OCI-LY7 (cell line): ENCODE results near the gene PRX. TPM values are rescaled to one million over a fixed set of nuclear protein-coding genes. Genes with fewer than 3 reads are reported as not detected.
A peak's percentile ranks its signal among the peaks of the same experiment; 100 is the strongest.

Source experiments
- BruUV-seq: library from RNA; stranded (reverse); fragments of 400-500 nt; replicated peaks from 2 replicates; lab custom pipeline; 2021; lab: Mats Ljungman, UMichigan
- CTCF ChIA-PET: fragments of 300-600 bp; sonication (Branson Sonifier 250); formaldehyde crosslinking; loops from one replicate; lab custom pipeline; 2022; ENCODE audit warnings: antibody characterized with exemption; ENCODE audit not compliant: unreplicated experiment; lab: Charles Lee
- POLR2A ChIA-PET: fragments of 300-600 bp; sonication (Branson Sonifier 250); formaldehyde crosslinking; loops from one replicate; lab custom pipeline; 2022; ENCODE audit warnings: antibody characterized with exemption; lab: Charles Lee
- DNase-seq: peaks from one replicate; pipeline ENCODE4 v3.0.0-alpha.2; 2015; ENCODE audit warnings: low spot score
- H2AFZ ChIP-seq: fragments of 200-600 bp; sonication (generic), shearing (Covaris generic); 2 replicates; pipeline ENCODE4 v1.6.1; 2014; ENCODE audit warnings: mild to moderate bottlenecking, antibody characterized with exemption, low read length, moderate library complexity
- H3K27ac ChIP-seq: fragments of 200-600 bp; sonication (generic); 2 replicates; pipeline ENCODE4 v1.5.1; 2014; ENCODE audit warnings: mixed run types, low read depth, mild to moderate bottlenecking, moderate library complexity, low read length, inconsistent platforms; ENCODE audit not compliant: poor library complexity, severe bottlenecking
- H3K36me3 ChIP-seq: fragments of 200-600 bp; sonication (generic); 2 replicates; pipeline ENCODE4 v1.6.1; 2014; ENCODE audit warnings: mild to moderate bottlenecking, antibody characterized with exemption, low read length, moderate library complexity, mixed read lengths; ENCODE audit not compliant: insufficient read depth
- H3K4me1 ChIP-seq: fragments of 200-600 bp; sonication (generic); 2 replicates; pipeline ENCODE4 v1.5.1; 2014; ENCODE audit warnings: mild to moderate bottlenecking, low read length; ENCODE audit not compliant: insufficient read depth, poor library complexity, severe bottlenecking
- H3K4me2 ChIP-seq: fragments of 200-600 bp; sonication (generic); 2 replicates; pipeline ENCODE4 v1.6.1; 2014; ENCODE audit warnings: mild to moderate bottlenecking, low read length
- H3K4me3 ChIP-seq: fragments of 200-600 bp; sonication (generic); 2 replicates; pipeline ENCODE4 v1.5.1; 2014; ENCODE audit warnings: mild to moderate bottlenecking, low read depth, low read length; ENCODE audit not compliant: poor library complexity, severe bottlenecking
- H3K79me2 ChIP-seq: fragments of 200-600 bp; sonication (generic); 2 replicates; pipeline ENCODE4 v1.6.1; 2016; ENCODE audit warnings: low read depth, mild to moderate bottlenecking, low read length, moderate library complexity, mixed read lengths; ENCODE audit not compliant: insufficient read depth
- H3K9me2 ChIP-seq: fragments of 200-600 bp; sonication (generic); 2 replicates; pipeline ENCODE4 v1.6.1; 2016; ENCODE audit warnings: mild to moderate bottlenecking, low read length, mixed read lengths; ENCODE audit not compliant: insufficient read depth
- H3K9me3 ChIP-seq: fragments of 200-600 bp; sonication (generic); 2 replicates; pipeline ENCODE4 v1.6.1; 2014; ENCODE audit warnings: mild to moderate bottlenecking, mixed run types, low read length, mixed read lengths
- H4K20me1 ChIP-seq: fragments of 200-600 bp; sonication (generic); 2 replicates; pipeline ENCODE4 v1.6.1; 2014; ENCODE audit warnings: mild to moderate bottlenecking, antibody characterized with exemption, low read length, moderate library complexity, mixed read lengths; ENCODE audit not compliant: insufficient read depth
- EZH2phosphoT487 ChIP-seq: fragments of 200-600 bp; sonication (generic); IDR thresholded peaks from 2 replicates; pipeline ENCODE4 v1.6.1; 2018; ENCODE audit warnings: low read depth, borderline replicate concordance, mild to moderate bottlenecking, mixed run types, antibody characterized with exemption, low read length, moderate library complexity, mixed read lengths
- intact Hi-C: fragments of 100-400 bp; cut with micrococcal nuclease; formaldehyde crosslinking; loops from one replicate; pipeline ENCODE4 v1.10.0; 2022; ENCODE audit not compliant: unreplicated experiment
- total RNA-seq, 2 experiments: library from RNA; depleted of rRNA in 1 of 2; stranded (reverse); fragments of >200 nt in 1 of 2; shearing (Covaris generic) in 1 of 2; gene quantifications; 2 replicates each; pipeline ENCODE4 v1.2.3, GENCODE V29; 2014 to 2022
- TF ChIP-seq, protein P1 (sequence below): fragments of 200-600 bp; sonication (generic); conservative IDR thresholded peaks from 2 replicates; pipeline ENCODE4 v1.5.1; 2014; ENCODE audit warnings: mild to moderate bottlenecking, antibody characterized with exemption, low read length, moderate library complexity, mixed read lengths

PRX gene
- total RNA-seq, 2 experiments from 2014 or later, result 2.2 to 4.9 TPM

DNA sequence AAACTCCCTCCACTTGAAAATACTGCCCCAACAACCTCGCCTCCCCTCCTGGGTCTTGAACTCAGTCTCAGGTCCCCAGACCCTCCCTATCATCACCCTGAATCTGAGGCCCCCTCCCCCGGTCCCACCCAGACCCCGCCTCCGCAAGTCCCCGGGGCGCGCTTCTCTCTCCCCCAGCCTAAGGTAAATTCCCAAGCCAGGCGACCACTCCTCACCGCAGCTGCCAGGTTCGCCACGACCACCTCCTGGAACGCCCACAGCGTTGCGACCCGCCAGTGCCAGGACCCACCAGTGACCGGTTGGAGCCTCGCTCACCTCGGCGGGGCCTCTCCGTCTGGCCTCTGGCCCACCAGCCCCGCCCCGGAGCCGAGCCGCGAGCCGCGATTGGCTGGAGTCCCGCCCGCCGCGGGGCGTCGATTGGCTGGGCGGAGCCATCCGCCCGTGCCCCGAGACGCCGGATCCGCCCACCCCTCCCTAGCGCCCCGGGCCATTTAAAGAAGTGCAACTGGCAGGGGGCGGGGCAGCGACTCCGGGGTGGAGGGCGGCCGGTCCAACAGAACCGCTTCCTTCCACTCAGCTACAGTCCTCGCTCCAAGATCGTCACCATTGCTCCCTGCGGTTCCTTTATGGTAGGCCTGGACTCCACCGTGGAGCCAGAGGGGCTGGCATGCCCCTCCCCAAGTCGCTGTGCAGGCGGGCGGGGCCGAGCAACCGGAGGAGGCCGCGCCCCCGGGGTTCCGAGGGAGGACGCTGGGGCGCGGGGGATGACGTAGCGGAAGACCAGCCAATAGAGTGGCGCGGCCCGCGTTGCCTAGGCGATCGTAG, 31.0 kb upstream of the PRX start, which contains the start of gene SERTAD3:
SERTAD3 (minus strand) TSS at position 336 of the 825 bp plus-strand sequence. CDS start 2,255 bp downstream, outside the sequence.
- intact Hi-C loops, result loop anchor here (1.0 to 2.0 kb wide), 5 partner anchors 19 to 139 kb away; partner anchors contain the start of genes C19orf47, PLD3 and SERTAD1
- DNase-seq, result peak; percentile 98
- Histone ChIP-seq H3K79me2 (peaks cover 28% of the 10 kb centered on the region), H3K36me3 (peaks cover 28% of the 10 kb centered on the region), H4K20me1 (no peaks in the 10 kb centered on the region), H3K9me3 (no peaks in the 10 kb centered on the region), H3K4me2 (peak within 1 kb of the TSS; percentile 83), H3K27ac (peak within 1 kb of the TSS; percentile 88), H2AFZ (peak within 1 kb of the TSS; percentile 88), H3K4me3 (peak within 1 kb of the TSS; percentile 85), H3K9me2 (no peaks in the 10 kb centered on the region), H3K4me1 (peaks cover 21% of the 10 kb centered on the region)
- TF ChIP-seq, protein P1, sequence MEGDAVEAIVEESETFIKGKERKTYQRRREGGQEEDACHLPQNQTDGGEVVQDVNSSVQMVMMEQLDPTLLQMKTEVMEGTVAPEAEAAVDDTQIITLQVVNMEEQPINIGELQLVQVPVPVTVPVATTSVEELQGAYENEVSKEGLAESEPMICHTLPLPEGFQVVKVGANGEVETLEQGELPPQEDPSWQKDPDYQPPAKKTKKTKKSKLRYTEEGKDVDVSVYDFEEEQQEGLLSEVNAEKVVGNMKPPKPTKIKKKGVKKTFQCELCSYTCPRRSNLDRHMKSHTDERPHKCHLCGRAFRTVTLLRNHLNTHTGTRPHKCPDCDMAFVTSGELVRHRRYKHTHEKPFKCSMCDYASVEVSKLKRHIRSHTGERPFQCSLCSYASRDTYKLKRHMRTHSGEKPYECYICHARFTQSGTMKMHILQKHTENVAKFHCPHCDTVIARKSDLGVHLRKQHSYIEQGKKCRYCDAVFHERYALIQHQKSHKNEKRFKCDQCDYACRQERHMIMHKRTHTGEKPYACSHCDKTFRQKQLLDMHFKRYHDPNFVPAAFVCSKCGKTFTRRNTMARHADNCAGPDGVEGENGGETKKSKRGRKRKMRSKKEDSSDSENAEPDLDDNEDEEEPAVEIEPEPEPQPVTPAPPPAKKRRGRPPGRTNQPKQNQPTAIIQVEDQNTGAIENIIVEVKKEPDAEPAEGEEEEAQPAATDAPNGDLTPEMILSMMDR, result no peak
- TF ChIP-seq EZH2phosphoT487, result no peak
- ChIA-PET CTCF (interaction anchor here (0.7 kb wide), 1 partner anchor 20 kb away, joined by 3 read pairs; no protein-coding TSS in a partner anchor), POLR2A (interaction anchor here (1.2 to 1.6 kb wide), 6 partner anchors 14 to 97 kb away, joined by 3 to 8 read pairs (median 4); no protein-coding TSS in a partner anchor)
- BruUV-seq, result no TSS peak

DNA sequence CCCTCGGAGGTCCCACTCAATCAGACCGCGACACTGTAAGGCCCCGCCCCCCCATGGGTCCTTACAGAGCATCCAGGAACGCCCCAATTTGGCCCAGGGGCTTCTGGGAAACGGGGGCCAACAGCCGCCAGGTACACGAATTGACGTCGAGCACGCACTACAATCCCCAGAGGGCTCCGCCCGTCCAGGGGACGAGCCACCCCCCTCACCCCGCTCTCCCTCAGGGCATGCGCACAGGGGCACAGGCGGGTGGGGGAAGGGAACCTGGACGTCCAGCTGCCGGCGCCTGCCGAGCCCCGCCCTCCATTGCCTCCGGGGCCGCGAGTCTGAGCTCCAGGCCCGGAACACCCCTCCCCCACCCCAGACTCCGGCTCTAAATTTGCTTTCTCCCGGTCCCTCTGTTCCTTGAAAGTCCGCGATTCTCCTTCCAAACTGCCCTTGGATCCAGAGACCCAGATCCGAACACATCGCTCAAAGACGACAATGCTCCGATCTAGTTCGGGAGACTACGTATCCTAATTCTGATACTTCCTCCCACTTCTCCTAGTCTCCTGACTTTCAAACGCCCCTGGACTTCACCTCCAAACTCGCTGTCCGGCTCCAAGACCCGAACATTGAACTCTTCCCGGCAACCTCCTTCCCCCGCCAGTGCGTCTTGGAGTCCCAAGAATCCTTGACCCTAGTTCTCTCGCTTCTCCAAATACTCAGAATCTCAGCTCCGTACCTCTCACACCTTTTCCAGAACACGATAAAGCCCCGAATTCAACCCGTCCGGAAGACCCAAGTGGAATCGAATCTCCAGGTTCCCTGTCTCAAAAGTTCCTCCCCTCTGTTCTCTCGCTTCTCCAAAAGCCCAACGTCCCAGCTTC, 30.2 kb upstream of the PRX start:
- no TSS peak for BruUV-seq
- Histone ChIP-seq H3K4me1 (peaks cover 21% of the 10 kb centered on the region), H3K27ac (peak overlapping the region; percentile 88), H3K4me2 (peak overlapping the region; percentile 91), H3K36me3 (peaks cover 28% of the 10 kb centered on the region), H3K4me3 (peak overlapping the region; percentile 85), H4K20me1 (no peaks in the 10 kb centered on the region), H3K9me2 (no peaks in the 10 kb centered on the region), H2AFZ (peak overlapping the region; percentile 30; the same call in 1 of the 2 replicates), H3K79me2 (peaks cover 28% of the 10 kb centered on the region), H3K9me3 (no peaks in the 10 kb centered on the region)
- no peak for TF ChIP-seq EZH2phosphoT487
- TF ChIP-seq, protein P1, result no peak
- intact Hi-C loops, result loop anchor here (1.0 kb wide), 1 partner anchor 18 kb away; the partner anchor contains the start of gene SERTAD1
- ChIA-PET CTCF (interaction anchor here (0.7 kb wide), 1 partner anchor 21 kb away, joined by 3 read pairs; no protein-coding TSS in a partner anchor), POLR2A (interaction anchor here (0.6 to 1.6 kb wide), 13 partner anchors 9 to 157 kb away, joined by 3 to 8 read pairs (median 4); partner anchors contain the start of gene SERTAD1)
- peak; percentile 100 for DNase-seq
